Immature natural killer cell (primary cell): ENCODE results near the gene DCHS1. TPM values are rescaled to one million over a fixed set of nuclear protein-coding genes. Genes with fewer than 3 reads are reported as not detected.

ENCODE experiments used
- DNase-seq, 3 donors: peaks; one replicate each; pipeline ENCODE4 v3.0.0; 2022; ENCODE audit warnings: mixed read lengths in 1 of 3
- H3K27ac Mint-ChIP-seq, 6 donors: one replicate each; pipeline ENCODE4 v1.8.0; 2020; ENCODE audit warnings: mixed read lengths in 6 of 6, mild to moderate bottlenecking in 5 of 6, inconsistent platforms in 4 of 6, moderate library complexity in 3 of 6
- H3K27me3 Mint-ChIP-seq, 3 donors: one replicate each; pipeline ENCODE4 v1.8.0; 2020 to 2021; ENCODE audit warnings: low read depth in 3 of 3, mild to moderate bottlenecking in 3 of 3, mixed read lengths in 3 of 3, moderate library complexity in 3 of 3, inconsistent platforms in 1 of 3
- H3K36me3 Mint-ChIP-seq, 3 donors: one replicate each; pipeline ENCODE4 v1.8.0; 2020; ENCODE audit warnings: mixed read lengths in 3 of 3, inconsistent platforms in 2 of 3, mild to moderate bottlenecking in 2 of 3
- H3K4me1 Mint-ChIP-seq, 2 donors: one replicate each; pipeline ENCODE4 v1.8.0; 2020; ENCODE audit warnings: inconsistent platforms in 2 of 2, mild to moderate bottlenecking in 2 of 2, mixed read lengths in 2 of 2, moderate library complexity in 1 of 2
- H3K4me3 Mint-ChIP-seq, 5 donors: one replicate each; pipeline ENCODE4 v1.8.0; 2020; ENCODE audit warnings: mild to moderate bottlenecking in 5 of 5, mixed read lengths in 5 of 5, inconsistent platforms in 3 of 5, moderate library complexity in 3 of 5
- H3K9me3 Mint-ChIP-seq, 6 donors: one replicate each; pipeline ENCODE4 v1.8.0; 2020; ENCODE audit warnings: mild to moderate bottlenecking in 6 of 6, mixed read lengths in 6 of 6, inconsistent platforms in 4 of 6, moderate library complexity in 3 of 6
- polyA plus RNA-seq, 3 donors: library from polyadenylated mRNA; unstranded; fragments of 300-500 nt; fragmentation: Illumina TruSeq; gene quantifications; one replicate each; pipeline ENCODE4 v1.2.3, GENCODE V29; 2021

The DCHS1 gene
- polyA plus RNA-seq, 3 donors from 2014 or later = 0.10 to 0.11 TPM; not detected in 1

DNA sequence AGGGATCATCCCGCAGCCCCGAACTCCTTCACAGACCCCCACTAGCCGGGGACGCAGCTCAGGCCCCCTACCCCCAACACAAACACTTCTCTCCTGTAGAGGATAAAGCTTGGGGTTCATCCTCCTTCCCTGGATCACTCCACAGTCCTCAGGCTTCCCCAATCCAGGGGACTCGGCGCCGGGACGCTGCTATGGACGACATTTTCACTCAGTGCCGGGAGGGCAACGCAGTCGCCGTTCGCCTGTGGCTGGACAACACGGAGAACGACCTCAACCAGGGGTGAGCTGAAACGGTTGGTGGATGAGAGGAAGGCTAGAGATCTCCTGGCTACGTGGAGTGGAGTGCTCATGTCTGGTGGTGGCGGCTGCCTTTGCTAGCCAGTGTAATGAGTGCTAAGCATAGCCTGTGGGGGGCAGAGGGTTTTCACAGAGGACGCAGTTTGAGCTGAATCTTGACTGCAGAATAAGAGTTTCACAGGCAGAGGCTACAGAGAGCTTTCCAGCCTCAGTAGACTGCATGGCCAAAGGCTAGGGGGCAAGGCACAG, 51.5 kb downstream of the DCHS1 start:
- H3K4me3 Mint-ChIP-seq = no peak overlapping the region
- H3K27ac Mint-ChIP-seq = no peak overlapping the region
- H3K36me3 Mint-ChIP-seq = peaks cover 5 to 18% (median 6%) of the 10 kb centered on the region in 3 donors
- no peaks in the 10 kb centered on the region for H3K27me3 Mint-ChIP-seq
- peaks cover 6% of the 10 kb centered on the region in 2 donors for H3K4me1 Mint-ChIP-seq
- H3K9me3 Mint-ChIP-seq = no peaks in the 10 kb centered on the region
- peak; percentile 47 to 59 (median 50) for DNase-seq

DNA sequence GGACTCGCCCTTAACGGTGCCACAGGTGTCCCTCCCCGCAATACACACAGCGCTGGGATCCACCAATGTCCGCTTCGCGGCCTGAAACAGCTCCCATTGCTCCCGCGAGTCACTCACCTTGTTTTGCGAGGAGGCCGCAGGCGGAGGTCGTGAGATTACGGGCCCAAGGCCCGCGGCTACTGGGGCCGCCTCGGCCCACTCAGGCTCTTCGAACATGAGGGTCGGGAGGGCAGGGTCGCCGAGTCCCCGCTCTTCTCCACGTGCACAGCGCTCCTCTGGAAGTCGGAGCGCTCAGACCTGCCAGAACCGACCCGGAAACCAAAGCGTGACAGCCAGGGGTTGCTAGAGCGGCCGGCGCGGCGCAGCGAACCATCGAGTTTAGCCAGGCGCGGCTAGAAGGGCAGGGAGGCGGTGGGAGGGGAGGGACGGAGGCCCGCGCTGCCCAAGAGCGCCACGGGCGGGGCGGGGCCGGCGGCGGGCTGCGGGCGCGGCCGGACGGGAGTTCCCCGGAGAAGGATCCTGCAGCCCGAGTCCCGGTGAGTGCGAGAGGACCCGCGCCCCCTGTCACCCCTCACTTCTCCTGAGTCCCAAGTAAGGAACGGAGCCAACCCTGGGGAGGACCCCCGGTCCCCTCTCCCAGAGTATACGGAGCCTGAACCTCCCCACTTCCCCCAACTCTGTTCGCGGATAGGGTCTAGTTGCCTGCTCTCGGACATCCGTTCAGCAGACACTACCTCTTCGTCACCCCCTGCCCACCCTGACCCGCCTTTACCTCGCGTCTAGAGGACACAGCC, 52.1 kb downstream of the DCHS1 start, which contains the start of the genes ILK and RRP8:
ILK (plus strand) TSS at position 488 of the 794 bp plus-strand sequence. CDS start 498 bp downstream, outside the sequence.
RRP8 (minus strand) TSS at position 330 of the 794 bp plus-strand sequence; CDS start at position 216, 114 bp downstream.
- H3K4me3 Mint-ChIP-seq = no peak within 1 kb of the TSS
- H3K9me3 Mint-ChIP-seq = no peaks in the 10 kb centered on the region
- H3K4me1 Mint-ChIP-seq = peaks cover 2 to 13% of the 10 kb centered on the region in 2 donors
- DNase-seq = peak; percentile 89 to 91 (median 90)
- no peaks in the 10 kb centered on the region for H3K27me3 Mint-ChIP-seq
- H3K36me3 Mint-ChIP-seq = peaks cover 5 to 23% (median 6%) of the 10 kb centered on the region in 3 donors
- no peak within 1 kb of the TSS for H3K27ac Mint-ChIP-seq

DNA sequence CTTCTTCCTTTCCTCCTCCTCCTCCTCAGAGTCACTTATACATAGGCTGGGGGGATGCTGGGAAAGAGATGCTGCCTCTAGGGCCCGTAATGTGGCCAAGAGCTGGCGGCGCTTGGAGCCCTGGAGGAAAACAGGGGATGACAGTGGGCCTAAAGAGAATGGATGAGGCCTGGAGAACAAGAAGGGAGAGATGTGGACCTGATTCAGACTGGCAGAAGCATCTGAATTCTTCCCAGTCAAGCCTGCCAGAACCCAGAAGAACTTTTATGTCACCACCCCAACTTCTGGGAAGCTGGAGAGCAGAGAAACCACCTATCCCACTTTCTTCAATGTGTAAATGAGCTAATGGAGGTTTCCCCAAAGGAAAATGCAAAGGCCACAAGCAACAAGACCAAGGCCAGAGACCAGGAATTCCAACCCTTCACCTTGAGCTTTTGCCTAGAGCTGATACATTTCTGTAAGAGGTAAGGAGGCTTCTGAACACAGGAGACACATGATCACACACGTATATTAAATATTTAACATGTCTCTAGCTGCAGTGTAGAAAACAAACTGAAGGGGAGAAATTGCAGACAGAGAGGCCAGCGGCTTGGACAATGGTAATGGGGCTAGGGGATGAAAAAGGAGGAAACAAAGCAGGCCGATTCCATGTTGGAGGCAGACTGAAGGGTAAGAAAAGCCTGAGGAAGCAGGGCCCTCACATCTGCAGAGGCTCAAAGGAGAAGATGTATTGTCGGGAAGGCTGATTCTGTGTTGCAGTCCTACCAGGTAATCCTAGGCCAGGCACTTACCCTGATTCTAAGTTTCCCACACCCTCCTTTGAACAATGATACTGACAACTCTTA, 53.3 kb downstream of the DCHS1 start:
- Mint-ChIP-seq H3K9me3 (no peaks in the 10 kb centered on the region), H3K27ac (peak overlapping the region in 2 of 6 donors; percentile 14 to 72), H3K27me3 (peaks cover 0 to 1% (median 0%) of the 10 kb centered on the region in 3 donors), H3K4me3 (no peak overlapping the region), H3K36me3 (peaks cover 6 to 23% (median 8%) of the 10 kb centered on the region in 3 donors), H3K4me1 (peaks cover 4 to 22% of the 10 kb centered on the region in 2 donors)
- DNase-seq = no peak

DNA sequence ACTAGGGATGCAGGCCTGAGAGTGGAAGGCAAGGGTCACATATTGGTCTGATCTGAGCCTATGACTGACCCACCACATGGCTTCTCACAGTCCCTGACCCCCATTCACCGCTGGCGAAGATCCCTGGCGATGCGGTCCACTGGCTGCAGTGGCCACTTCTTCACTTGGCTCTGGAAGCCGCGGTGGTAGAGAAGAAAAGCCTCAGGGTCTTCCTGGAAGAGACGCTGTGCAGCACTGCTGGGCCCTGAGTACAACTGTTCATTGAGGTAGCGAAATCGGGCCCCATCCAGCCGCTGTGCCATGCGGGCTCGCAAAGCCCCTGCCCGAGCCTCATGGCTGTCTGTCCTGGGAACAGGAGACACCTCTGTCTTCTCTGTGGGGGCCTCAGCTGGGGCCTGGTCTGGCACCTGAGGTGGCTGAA, 54.6 kb downstream of the DCHS1 start:
- Mint-ChIP-seq H3K4me1 (peaks cover 4 to 27% of the 10 kb centered on the region in 2 donors), H3K4me3 (no peak overlapping the region), H3K36me3 (peaks cover 6 to 28% (median 8%) of the 10 kb centered on the region in 3 donors), H3K27me3 (peaks cover 0 to 1% (median 0%) of the 10 kb centered on the region in 3 donors), H3K9me3 (no peaks in the 10 kb centered on the region), H3K27ac (no peak overlapping the region)
- no peak for DNase-seq

DNA sequence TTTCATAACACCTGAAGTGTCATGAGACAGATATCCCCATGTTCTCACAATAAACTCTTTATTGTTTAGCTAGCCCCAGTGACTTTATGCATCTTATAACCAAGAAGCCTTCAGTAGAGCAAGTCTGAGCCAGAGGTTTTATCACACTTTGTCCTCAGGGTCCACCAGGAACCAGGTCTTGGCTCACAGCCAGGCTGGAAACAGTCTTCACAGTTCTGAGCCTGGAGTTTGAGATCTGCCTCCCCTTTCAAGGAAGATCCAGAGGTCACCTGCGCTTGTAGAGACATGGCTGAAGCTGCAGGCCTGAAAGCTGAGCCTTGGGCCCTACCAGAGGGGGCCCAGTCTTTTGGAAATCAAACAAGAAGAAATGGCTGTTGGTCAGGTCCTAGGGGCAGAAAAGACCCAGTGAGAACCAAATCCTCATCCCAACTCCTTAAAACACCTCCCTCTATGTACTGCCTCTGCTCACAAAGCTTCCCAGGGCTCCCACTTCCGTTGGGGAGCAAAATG, 55.7 kb downstream of the DCHS1 start:
- no peak overlapping the region for H3K4me3 Mint-ChIP-seq
- peaks cover 4 to 31% of the 10 kb centered on the region in 2 donors for H3K4me1 Mint-ChIP-seq
- no peak overlapping the region for H3K27ac Mint-ChIP-seq
- H3K27me3 Mint-ChIP-seq = peaks cover 0 to 1% (median 0%) of the 10 kb centered on the region in 3 donors
- no peak for DNase-seq
- no peaks in the 10 kb centered on the region for H3K9me3 Mint-ChIP-seq
- peaks cover 6 to 31% (median 8%) of the 10 kb centered on the region in 3 donors for H3K36me3 Mint-ChIP-seq

DNA sequence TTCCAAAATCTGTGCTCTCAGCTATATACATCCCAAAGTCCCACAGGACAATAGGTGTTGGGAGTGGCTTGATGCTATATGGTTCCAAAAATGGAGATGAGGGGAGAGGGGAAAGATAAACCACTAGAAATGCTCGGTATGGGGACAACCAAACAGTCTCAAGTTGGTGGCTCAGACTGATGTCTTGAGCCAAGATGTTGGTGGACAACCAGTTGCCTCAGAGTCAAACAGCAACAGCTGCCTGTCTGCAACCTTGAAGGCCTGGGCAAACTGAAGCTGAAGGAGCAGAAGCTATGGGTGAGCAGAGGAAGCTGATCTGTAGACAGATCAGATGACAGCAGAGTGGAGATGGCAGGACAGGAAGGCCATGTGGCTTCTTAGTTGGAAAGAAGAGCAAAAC, 56.2 kb downstream of the DCHS1 start:
- H3K4me1 Mint-ChIP-seq = peaks cover 4 to 32% of the 10 kb centered on the region in 2 donors
- DNase-seq = no peak
- peaks cover 0 to 1% (median 0%) of the 10 kb centered on the region in 3 donors for H3K27me3 Mint-ChIP-seq
- peak overlapping the region in 2 of 6 donors; percentile 22 to 46 for H3K27ac Mint-ChIP-seq
- peaks cover 6 to 31% (median 10%) of the 10 kb centered on the region in 3 donors for H3K36me3 Mint-ChIP-seq
- H3K9me3 Mint-ChIP-seq = no peaks in the 10 kb centered on the region
- no peak overlapping the region for H3K4me3 Mint-ChIP-seq

DNA sequence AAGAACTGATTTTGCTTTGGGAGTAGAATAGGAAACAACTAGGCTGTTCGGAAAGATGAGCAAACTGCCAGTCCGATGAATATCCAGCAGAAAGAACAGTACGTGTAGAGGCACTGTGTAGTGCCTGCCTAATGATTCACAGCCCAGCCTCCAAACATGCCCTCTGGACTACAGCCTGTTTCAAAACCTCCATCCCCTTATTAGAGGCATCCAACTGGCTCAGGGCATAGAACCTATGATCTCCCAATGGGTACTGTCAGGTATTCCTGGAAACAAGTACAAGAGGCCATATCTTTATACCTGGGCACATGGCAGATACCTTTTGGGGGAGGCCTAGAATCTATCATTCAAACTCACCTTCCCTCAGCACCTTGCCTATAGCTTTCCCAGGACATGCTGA, 57.1 kb downstream of the DCHS1 start:
- Mint-ChIP-seq H3K4me1 (peaks cover 4 to 41% of the 10 kb centered on the region in 2 donors), H3K36me3 (peaks cover 6 to 38% (median 17%) of the 10 kb centered on the region in 3 donors), H3K27me3 (peaks cover 0 to 1% (median 0%) of the 10 kb centered on the region in 3 donors), H3K9me3 (no peaks in the 10 kb centered on the region), H3K27ac (no peak overlapping the region), H3K4me3 (no peak overlapping the region)
- no peak for DNase-seq

DNA sequence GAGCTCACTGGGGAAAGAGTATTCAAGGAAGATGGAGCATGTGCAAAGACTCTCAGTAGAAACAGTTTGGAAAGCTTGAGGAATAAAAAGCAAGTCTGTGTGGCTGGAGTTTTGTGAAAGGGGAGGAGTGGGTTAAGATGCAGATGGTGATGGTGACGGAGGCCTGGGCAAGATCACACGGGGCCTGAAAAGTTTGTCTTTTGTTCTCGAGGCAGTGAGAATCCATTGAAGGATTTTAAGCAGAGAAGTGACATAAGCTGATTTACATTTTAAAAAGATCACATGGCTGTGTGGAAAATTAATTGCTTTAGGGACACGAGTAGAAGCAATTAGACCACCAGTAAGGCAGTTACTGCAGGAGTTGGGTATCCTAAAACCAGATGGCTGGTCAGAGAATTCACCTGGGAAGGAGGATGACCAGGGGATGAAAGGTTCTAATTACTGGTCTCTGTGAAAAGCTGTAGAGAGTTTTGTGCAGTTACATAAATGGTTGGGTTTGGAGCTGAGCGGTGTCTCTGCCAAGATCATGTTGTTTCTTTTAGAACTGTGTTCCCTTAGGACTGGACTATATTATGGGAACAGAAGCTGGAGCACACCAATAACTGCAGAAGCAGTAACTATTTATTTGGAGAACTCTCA, 59.3 kb downstream of the DCHS1 start:
- H3K36me3 Mint-ChIP-seq = peaks cover 6 to 44% (median 25%) of the 10 kb centered on the region in 3 donors

DNA sequence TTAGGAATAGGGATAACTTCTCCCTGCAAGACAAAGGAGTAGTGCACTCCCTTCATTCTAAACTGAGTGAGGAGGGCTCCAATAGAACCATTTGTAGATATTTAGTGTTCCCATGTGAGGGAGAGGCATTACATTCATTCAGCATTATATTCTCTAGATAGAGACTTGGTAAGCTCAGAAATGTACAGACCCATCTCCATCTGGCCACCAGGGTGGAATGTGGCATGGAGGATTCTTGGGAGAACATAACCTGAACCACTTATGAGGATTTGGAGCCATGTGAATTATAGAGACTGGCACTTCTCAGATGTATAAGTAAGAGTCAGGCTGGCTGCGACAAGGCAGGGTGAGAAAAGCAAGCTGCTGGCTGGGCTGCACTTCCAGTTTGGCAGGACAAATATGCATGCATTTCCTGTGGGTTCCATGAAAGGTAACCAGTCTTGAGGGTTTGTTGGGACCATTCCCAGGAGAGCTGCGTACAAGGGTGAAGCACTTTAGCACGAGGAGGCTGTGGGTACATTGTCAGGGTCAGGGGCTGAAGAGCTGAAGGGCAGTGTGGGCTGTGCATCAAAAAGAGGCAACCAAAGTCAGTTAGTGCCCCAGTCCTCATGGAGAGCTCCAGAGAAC, 61.4 kb downstream of the DCHS1 start:
- peaks cover 0 to 1% (median 0%) of the 10 kb centered on the region in 3 donors for H3K27me3 Mint-ChIP-seq
- peaks cover 5 to 36% of the 10 kb centered on the region in 2 donors for H3K4me1 Mint-ChIP-seq
- H3K27ac Mint-ChIP-seq = peak overlapping the region in 2 of 6 donors; percentile 14 to 58
- no peak overlapping the region for H3K4me3 Mint-ChIP-seq
- DNase-seq = no peak
- peaks cover 6 to 43% (median 27%) of the 10 kb centered on the region in 3 donors for H3K36me3 Mint-ChIP-seq
- H3K9me3 Mint-ChIP-seq = no peaks in the 10 kb centered on the region

More for the DNA sequence above, 59.3 kb downstream of the DCHS1 start:
- DNase-seq = no peak
- H3K27ac Mint-ChIP-seq = peak overlapping the region in 1 of 6 donors; percentile 23
- H3K4me3 Mint-ChIP-seq = no peak overlapping the region
- peaks cover 7 to 41% of the 10 kb centered on the region in 2 donors for H3K4me1 Mint-ChIP-seq
- no peaks in the 10 kb centered on the region for H3K9me3 Mint-ChIP-seq
- H3K27me3 Mint-ChIP-seq = peaks cover 0 to 1% (median 0%) of the 10 kb centered on the region in 3 donors

DNA sequence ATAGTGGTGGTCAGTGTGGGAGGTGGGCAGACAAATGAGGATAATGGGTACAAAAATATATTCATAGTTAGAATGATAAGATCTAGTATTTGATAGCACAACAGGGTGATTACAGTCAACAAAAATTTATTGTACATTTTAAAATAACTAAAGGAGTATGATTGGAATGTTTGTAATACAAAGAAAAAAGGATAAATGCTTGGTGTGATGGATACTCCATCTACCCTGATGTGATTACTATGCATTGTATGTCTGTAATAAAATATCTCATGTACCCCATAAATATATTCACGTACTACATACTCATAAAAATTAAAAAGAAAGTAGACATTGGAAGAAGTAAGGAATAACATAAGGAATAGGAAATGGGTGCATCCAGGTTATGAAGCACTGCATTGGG, 67.6 kb downstream of the DCHS1 start:
- Mint-ChIP-seq H3K9me3 (peaks cover 5 to 20% (median 11%) of the 10 kb centered on the region in 6 donors), H3K36me3 (peaks cover 21 to 37% (median 25%) of the 10 kb centered on the region in 3 donors), H3K4me3 (no peak overlapping the region), H3K27ac (no peak overlapping the region), H3K27me3 (no peaks in the 10 kb centered on the region), H3K4me1 (peaks cover 0 to 2% of the 10 kb centered on the region in 2 donors)
- no peak for DNase-seq

DNA sequence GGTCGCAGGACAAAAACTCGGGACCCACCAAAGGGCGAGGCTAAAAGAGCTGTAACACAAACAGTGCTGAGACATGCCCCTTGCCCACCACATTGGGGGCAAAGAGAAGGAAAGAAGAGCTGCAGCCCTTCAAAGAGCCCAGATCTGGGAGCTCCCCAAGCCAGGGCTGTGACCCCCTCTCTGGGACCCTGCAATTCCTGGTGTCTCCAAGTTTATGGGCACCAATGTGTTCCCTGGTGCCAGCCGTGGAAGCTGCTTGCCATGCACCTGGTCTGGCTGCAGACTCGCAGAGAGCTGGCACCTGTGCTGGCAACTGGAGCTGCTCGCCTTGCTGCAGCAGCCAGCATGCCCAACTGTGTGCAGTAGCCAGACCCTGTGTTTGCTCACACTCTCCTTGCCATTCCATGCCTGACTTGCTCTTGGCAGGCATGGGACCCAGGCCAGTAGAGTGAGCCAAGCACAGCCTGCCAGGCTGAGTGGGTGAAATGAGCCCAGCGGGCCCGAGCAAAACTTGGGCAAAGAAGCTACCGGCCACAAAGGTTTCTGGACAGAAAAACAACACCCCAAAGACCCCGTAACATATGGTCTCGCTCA, 68.2 kb downstream of the DCHS1 start:
- Mint-ChIP-seq H3K27ac (no peak overlapping the region), H3K36me3 (peaks cover 25 to 43% (median 31%) of the 10 kb centered on the region in 3 donors), H3K4me1 (peaks cover 0 to 2% of the 10 kb centered on the region in 2 donors), H3K4me3 (no peak overlapping the region), H3K27me3 (no peaks in the 10 kb centered on the region), H3K9me3 (peaks cover 7 to 25% (median 14%) of the 10 kb centered on the region in 6 donors)
- no peak for DNase-seq
